ENCODE measurements around the gene KMT2C. TPM values are rescaled to one million over a fixed set of nuclear protein-coding genes. Genes with fewer than 3 reads are reported as not detected.

The KMT2C gene
- total RNA-seq: 100 to 1,000 TPM in 1 of 3 donors, 10 to 100 TPM in 2; 73.6 to 112 (median 85.5) TPM

DNA sequence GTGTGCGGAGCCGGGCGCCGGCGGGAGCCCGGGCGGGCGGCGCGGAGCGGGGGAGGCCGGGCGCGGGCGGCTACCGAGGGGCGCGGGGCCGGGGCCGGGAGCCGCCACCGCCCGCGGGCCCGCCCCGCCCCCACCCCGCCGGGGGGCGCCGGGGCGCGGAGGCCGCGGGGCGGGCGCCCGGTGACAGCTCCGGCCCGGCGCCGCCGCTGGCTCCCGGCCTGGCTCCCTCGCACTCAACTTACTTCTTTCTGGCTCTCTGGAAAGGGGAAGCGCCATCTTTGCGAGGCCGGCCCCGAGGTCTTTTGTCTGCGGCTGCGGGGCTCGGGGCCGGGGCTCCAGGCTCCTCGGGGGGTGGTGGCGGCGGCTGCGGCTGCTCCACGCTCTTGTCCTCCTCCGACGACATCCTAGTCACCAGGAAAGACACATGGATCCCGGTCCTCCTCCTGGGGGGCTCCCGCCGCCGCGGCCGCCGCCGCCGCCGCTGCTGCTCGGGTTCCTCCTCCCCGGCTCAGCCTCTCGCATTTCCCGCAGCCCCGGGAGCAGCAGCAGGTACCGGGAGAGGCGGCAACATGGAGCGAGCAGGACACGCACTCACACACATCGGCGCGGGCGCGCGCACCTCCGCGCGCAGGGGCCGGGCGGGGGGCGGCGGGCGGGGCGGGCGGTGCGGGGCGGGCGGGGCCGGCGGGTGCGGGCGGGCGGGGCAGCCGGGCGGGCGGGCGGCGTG, at the start of gene KMT2C:
Gene KMT2C, minus strand, starts transcription at position 620 of the 727 bp plus-strand sequence. Its CDS starts 217 bp downstream, at position 403.
- Histone ChIP-seq H3K9me3 (no peaks in the 10 kb centered on the region), H3K4me1 (peaks cover 0 to 6% of the 10 kb centered on the region in 2 donors), H3K4me3 (peak within 1 kb of the TSS; percentile 93 to 95 (median 95)), H3K27ac (peak within 1 kb of the TSS; percentile 99 to 100), H3K36me3 (no peaks in the 10 kb centered on the region), H3K27me3 (no peaks in the 10 kb centered on the region)
- DNase-seq (ENCODE audit: low spot score in 2 of 2): peak in 1 of 2 donors; percentile 42
- TF ChIP-seq CTCF (IDR thresholded peaks at IDR 0.05) (no peak), POLR2A (IDR thresholded peaks at IDR 0.05) (no peak), POLR2AphosphoS5 (IDR thresholded peaks at IDR 0.05) (peak in 2 of 3 donors; percentile 55 to 72)
- intact Hi-C loops (cut with DNase I; ENCODE audit: low total_unique reads): no loop called here

GRCh38 chr7:152481082-152481481, 45.3 kb upstream of the KMT2C start:
- Histone ChIP-seq H3K36me3 (no peaks in the 10 kb centered on the region), H3K4me1 (no peaks in the 10 kb centered on the region), H3K27ac (no peak overlapping the region), H3K27me3 (no peaks in the 10 kb centered on the region), H3K9me3 (no peaks in the 10 kb centered on the region), H3K4me3 (no peak overlapping the region)
- TF ChIP-seq POLR2AphosphoS5 (IDR thresholded peaks at IDR 0.05) (no peak), CTCF (IDR thresholded peaks at IDR 0.05) (no peak), POLR2A (IDR thresholded peaks at IDR 0.05) (no peak)
- no peak for DNase-seq (ENCODE audit: low spot score in 2 of 2)
- intact Hi-C loops (cut with DNase I; ENCODE audit: low total_unique reads): no loop called here

GRCh38 chr7:152480664-152481063, 44.9 kb upstream of the KMT2C start:
- no peaks in the 10 kb centered on the region for H3K4me1 ChIP-seq
- no peak for TF ChIP-seq CTCF (IDR thresholded peaks at IDR 0.05)
- TF ChIP-seq POLR2A (IDR thresholded peaks at IDR 0.05): no peak
- no peak for TF ChIP-seq POLR2AphosphoS5 (IDR thresholded peaks at IDR 0.05)
- H3K27me3 ChIP-seq: no peaks in the 10 kb centered on the region
- no peak overlapping the region for H3K27ac ChIP-seq
- no peaks in the 10 kb centered on the region for H3K9me3 ChIP-seq
- no peak overlapping the region for H3K4me3 ChIP-seq
- H3K36me3 ChIP-seq: no peaks in the 10 kb centered on the region
- DNase-seq (ENCODE audit: low spot score in 2 of 2): no peak
- intact Hi-C loops (cut with DNase I; ENCODE audit: low total_unique reads): no loop called here

DNA sequence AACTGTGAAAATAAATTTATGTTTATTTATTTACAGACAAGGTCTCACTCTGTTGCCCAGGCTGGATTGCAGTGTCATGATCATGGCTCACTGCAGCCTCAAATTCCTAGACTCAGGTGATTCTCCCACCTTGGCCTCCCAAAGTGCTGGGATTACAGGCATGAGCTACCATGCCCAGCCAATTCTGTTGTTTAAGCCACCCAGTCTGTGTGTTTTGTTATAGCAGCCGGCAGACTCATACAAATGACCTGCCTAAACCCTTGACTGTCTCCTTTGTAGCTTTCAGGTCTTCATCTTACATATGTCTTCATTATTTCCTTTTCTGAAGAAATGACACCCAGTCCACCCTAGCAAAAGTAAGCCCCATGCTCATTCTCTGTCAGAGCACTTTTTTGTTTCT, 43.8 kb upstream of the KMT2C start:
- H3K4me3 ChIP-seq: no peak overlapping the region
- intact Hi-C loops (cut with DNase I; ENCODE audit: low total_unique reads): no loop called here
- H3K27ac ChIP-seq: no peak overlapping the region
- no peaks in the 10 kb centered on the region for H3K36me3 ChIP-seq
- no peak for DNase-seq (ENCODE audit: low spot score in 2 of 2)
- H3K4me1 ChIP-seq: no peaks in the 10 kb centered on the region
- TF ChIP-seq CTCF (IDR thresholded peaks at IDR 0.05): no peak
- no peak for TF ChIP-seq POLR2AphosphoS5 (IDR thresholded peaks at IDR 0.05)
- no peak for TF ChIP-seq POLR2A (IDR thresholded peaks at IDR 0.05)
- H3K9me3 ChIP-seq: no peaks in the 10 kb centered on the region
- H3K27me3 ChIP-seq: no peaks in the 10 kb centered on the region

GRCh38 chr7:152478140-152478539, 42.3 kb upstream of the KMT2C start:
- intact Hi-C loops (cut with DNase I; ENCODE audit: low total_unique reads): no loop called here

More at GRCh38 chr7:152478140-152478539, 42.3 kb upstream of the KMT2C start:
- H3K4me1 ChIP-seq: no peaks in the 10 kb centered on the region
- no peaks in the 10 kb centered on the region for H3K9me3 ChIP-seq
- H3K27me3 ChIP-seq: no peaks in the 10 kb centered on the region
- H3K4me3 ChIP-seq: no peak overlapping the region
- no peak for DNase-seq (ENCODE audit: low spot score in 2 of 2)
- TF ChIP-seq CTCF (IDR thresholded peaks at IDR 0.05) (no peak), POLR2AphosphoS5 (IDR thresholded peaks at IDR 0.05) (no peak), POLR2A (IDR thresholded peaks at IDR 0.05) (no peak)
- no peaks in the 10 kb centered on the region for H3K36me3 ChIP-seq
- H3K27ac ChIP-seq: no peak overlapping the region
